ENCODE data around the gene BAIAP2. TPM values are rescaled to one million over a fixed set of nuclear protein-coding genes. Genes with fewer than 3 reads are reported as not detected.
A peak's percentile ranks its signal among the peaks of the same experiment; 100 is the strongest.

BAIAP2 gene
- total RNA-seq (1 to 10 TPM; 5.3 to 8.8 TPM), polyA plus RNA-seq (6.6 TPM)

GRCh38 chr17:81034779-81035520 is at the start of gene BAIAP2:
Gene BAIAP2 (plus strand): TSS chr17:81035151. CDS start chr17:81035255, 104 bp downstream.
- peak; percentile 91 to 99 (median 96) for DNase-seq
- ChIA-PET CTCF (interaction anchor here (2.1 kb wide), 1 partner anchor 17 kb away, joined by 6 read pairs; no protein-coding TSS in a partner anchor), POLR2A (interaction anchor here (0.6 to 1.1 kb wide), 3 partner anchors 16 to 60 kb away, joined by 3 to 5 read pairs (median 3); no protein-coding TSS in a partner anchor)
- H3K4me1 Mint-ChIP-seq, result peaks cover 9 to 28% (median 12%) of the 10 kb centered on the region in 3 donors
- peak within 1 kb of the TSS; percentile 34 for H3K4me3 ChIP-seq (ENCODE audit: low read length)
- H3K36me3 Mint-ChIP-seq, result peaks cover 0 to 1% (median 0%) of the 10 kb centered on the region in 3 donors
- no peak within 1 kb of the TSS for H3K27ac ChIP-seq (ENCODE audit: low read depth, low read length)
- H3K9me3 Mint-ChIP-seq, result no peaks in the 10 kb centered on the region
- H3K36me3 ChIP-seq (ENCODE audit: insufficient read depth, low read length), result no peaks in the 10 kb centered on the region
- H3K27me3 ChIP-seq (ENCODE audit: insufficient read depth, low read length, poor library complexity, severe bottlenecking), result no peaks in the 10 kb centered on the region
- peaks cover 5 to 11% of the 10 kb centered on the region in 2 donors for H3K27me3 Mint-ChIP-seq
- H3K4me3 Mint-ChIP-seq, result peak within 1 kb of the TSS; percentile 88 to 98 (median 90)
- H3K27ac Mint-ChIP-seq, result peak within 1 kb of the TSS in 7 of 8 donors; percentile 80 to 98 (median 89)
- peaks cover 8% of the 10 kb centered on the region for H3K4me1 ChIP-seq (ENCODE audit: insufficient read depth, low read length)
- no peaks in the 10 kb centered on the region for H3K9me3 ChIP-seq (ENCODE audit: low read length)

- POLR2A ChIA-PET, result no interaction called here
Observed at GRCh38 chr17:80986046-80986445, 48.9 kb upstream of the BAIAP2 start.

GRCh38 chr17:80986816-80987475 is 48.0 kb upstream of the BAIAP2 start:
- H3K9me3 Mint-ChIP-seq, result no peaks in the 10 kb centered on the region
- peaks cover 7 to 23% (median 11%) of the 10 kb centered on the region in 3 donors for H3K4me1 Mint-ChIP-seq
- Histone ChIP-seq H3K4me3 (ENCODE audit: low read length) (no peak overlapping the region), H3K27me3 (ENCODE audit: insufficient read depth, low read length, poor library complexity, severe bottlenecking) (no peaks in the 10 kb centered on the region), H3K4me1 (ENCODE audit: insufficient read depth, low read length) (peaks cover 20% of the 10 kb centered on the region), H3K27ac (ENCODE audit: low read depth, low read length) (no peak overlapping the region), H3K36me3 (ENCODE audit: insufficient read depth, low read length) (no peaks in the 10 kb centered on the region), H3K9me3 (ENCODE audit: low read length) (no peaks in the 10 kb centered on the region)
- POLR2A ChIA-PET, result no interaction called here
- peak overlapping the region in 1 of 8 donors; percentile 50 for H3K27ac Mint-ChIP-seq
- no peak overlapping the region for H3K4me3 Mint-ChIP-seq
- CTCF ChIA-PET, result interaction anchor here (0.8 to 2.3 kb wide), 3 partner anchors 9 to 115 kb away, joined by 3 to 17 read pairs (median 3); no protein-coding TSS in a partner anchor
- H3K27me3 Mint-ChIP-seq, result peaks cover 4 to 8% of the 10 kb centered on the region in 2 donors
- DNase-seq, result no peak
- H3K36me3 Mint-ChIP-seq, result peaks cover 0 to 3% (median 0%) of the 10 kb centered on the region in 3 donors

More at GRCh38 chr17:80986046-80986445, 48.9 kb upstream of the BAIAP2 start:
- Mint-ChIP-seq H3K9me3 (no peaks in the 10 kb centered on the region), H3K27ac (peak overlapping the region in 1 of 8 donors; percentile 63), H3K4me3 (peak overlapping the region in 1 of 7 donors; percentile 61), H3K4me1 (peaks cover 7 to 21% (median 11%) of the 10 kb centered on the region in 3 donors), H3K27me3 (peaks cover 4% of the 10 kb centered on the region in 2 donors), H3K36me3 (no peaks in the 10 kb centered on the region)
- no peaks in the 10 kb centered on the region for H3K36me3 ChIP-seq (ENCODE audit: insufficient read depth, low read length)
- CTCF ChIA-PET, result interaction anchor here (0.8 to 1.2 kb wide), 3 partner anchors 9 to 111 kb away, joined by 3 read pairs; no protein-coding TSS in a partner anchor
- DNase-seq, result no peak
- H3K4me3 ChIP-seq (ENCODE audit: low read length), result no peak overlapping the region
- no peaks in the 10 kb centered on the region for H3K9me3 ChIP-seq (ENCODE audit: low read length)
- H3K27me3 ChIP-seq (ENCODE audit: insufficient read depth, low read length, poor library complexity, severe bottlenecking), result no peaks in the 10 kb centered on the region
- H3K27ac ChIP-seq (ENCODE audit: low read depth, low read length), result no peak overlapping the region
- peaks cover 16% of the 10 kb centered on the region for H3K4me1 ChIP-seq (ENCODE audit: insufficient read depth, low read length)

DNA sequence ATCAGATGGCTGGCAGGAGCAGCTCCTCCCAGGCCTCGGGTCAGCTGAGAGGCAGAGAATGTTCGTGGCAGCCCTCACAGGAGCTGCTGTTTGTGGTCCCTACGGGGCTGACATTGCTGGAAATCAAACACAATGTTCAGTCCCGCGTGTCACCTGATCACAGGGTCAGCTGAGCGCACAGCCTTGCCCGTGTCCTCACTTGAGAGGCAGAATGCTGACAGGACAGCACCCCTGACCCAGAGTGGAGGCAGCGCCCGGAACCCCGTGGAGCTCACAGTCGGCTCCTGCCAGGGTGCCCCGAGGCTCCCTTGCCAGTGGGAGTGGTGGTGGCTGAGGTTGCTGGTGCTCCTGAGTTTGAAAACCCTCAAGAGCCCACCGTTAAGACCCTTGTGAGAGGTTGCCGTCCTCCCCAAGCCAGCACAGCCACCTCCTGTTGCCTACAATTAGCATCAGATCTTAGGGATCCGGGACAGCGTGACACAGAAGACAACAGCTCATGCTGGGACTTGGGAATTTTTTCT is 47.0 kb upstream of the BAIAP2 start:
- Histone ChIP-seq H3K27ac (ENCODE audit: low read depth, low read length) (no peak overlapping the region), H3K4me3 (ENCODE audit: low read length) (no peak overlapping the region), H3K27me3 (ENCODE audit: insufficient read depth, low read length, poor library complexity, severe bottlenecking) (no peaks in the 10 kb centered on the region), H3K9me3 (ENCODE audit: low read length) (no peaks in the 10 kb centered on the region), H3K4me1 (ENCODE audit: insufficient read depth, low read length) (peaks cover 27% of the 10 kb centered on the region), H3K36me3 (ENCODE audit: insufficient read depth, low read length) (no peaks in the 10 kb centered on the region)
- POLR2A ChIA-PET, result no interaction called here
- Mint-ChIP-seq H3K4me3 (peak overlapping the region in 3 of 7 donors; percentile 6 to 50 (median 10)), H3K4me1 (peaks cover 12 to 28% (median 16%) of the 10 kb centered on the region in 3 donors), H3K36me3 (peaks cover 0 to 6% (median 0%) of the 10 kb centered on the region in 3 donors), H3K9me3 (no peaks in the 10 kb centered on the region), H3K27ac (no peak overlapping the region), H3K27me3 (peaks cover 2 to 7% of the 10 kb centered on the region in 2 donors)
- DNase-seq, result no peak
- CTCF ChIA-PET, result interaction anchor here (0.7 to 2.3 kb wide), 5 partner anchors 12 to 114 kb away, joined by 3 to 17 read pairs (median 3); no protein-coding TSS in a partner anchor

DNA sequence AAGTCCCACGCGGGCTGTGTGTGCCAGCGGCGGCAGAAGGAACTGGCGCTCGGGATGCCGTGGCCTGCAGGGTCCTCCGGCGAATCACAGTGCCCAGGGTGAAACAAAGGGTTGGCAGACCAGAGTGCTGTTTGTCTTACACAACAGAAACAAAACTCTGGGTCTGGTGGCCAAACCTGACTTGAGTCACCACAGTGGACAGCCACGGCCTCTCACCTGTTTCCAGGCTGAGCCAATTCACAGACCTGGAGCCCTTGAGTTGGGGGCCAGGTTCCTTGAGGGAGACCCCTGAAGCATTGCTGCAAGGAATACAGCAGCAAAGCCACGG is 45.4 kb upstream of the BAIAP2 start:
- peaks cover 0 to 4% of the 10 kb centered on the region in 2 donors for H3K27me3 Mint-ChIP-seq
- H3K27ac Mint-ChIP-seq, result peak overlapping the region in 2 of 8 donors; percentile 51 to 90
- peaks cover 17 to 36% (median 23%) of the 10 kb centered on the region in 3 donors for H3K4me1 Mint-ChIP-seq
- Histone ChIP-seq H3K4me1 (ENCODE audit: insufficient read depth, low read length) (peaks cover 35% of the 10 kb centered on the region), H3K9me3 (ENCODE audit: low read length) (no peaks in the 10 kb centered on the region), H3K27me3 (ENCODE audit: insufficient read depth, low read length, poor library complexity, severe bottlenecking) (no peaks in the 10 kb centered on the region), H3K4me3 (ENCODE audit: low read length) (peak overlapping the region; percentile 50), H3K27ac (ENCODE audit: low read depth, low read length) (no peak overlapping the region), H3K36me3 (ENCODE audit: insufficient read depth, low read length) (no peaks in the 10 kb centered on the region)
- H3K36me3 Mint-ChIP-seq, result peaks cover 0 to 10% (median 0%) of the 10 kb centered on the region in 3 donors
- DNase-seq, result no peak
- ChIA-PET CTCF (interaction anchor here (0.7 to 2.3 kb wide), 15 partner anchors 15 to 116 kb away, joined by 3 to 17 read pairs (median 4); no protein-coding TSS in a partner anchor), POLR2A (no interaction called here)
- H3K4me3 Mint-ChIP-seq, result peak overlapping the region; percentile 71 to 87 (median 82)
- H3K9me3 Mint-ChIP-seq, result no peaks in the 10 kb centered on the region

DNA sequence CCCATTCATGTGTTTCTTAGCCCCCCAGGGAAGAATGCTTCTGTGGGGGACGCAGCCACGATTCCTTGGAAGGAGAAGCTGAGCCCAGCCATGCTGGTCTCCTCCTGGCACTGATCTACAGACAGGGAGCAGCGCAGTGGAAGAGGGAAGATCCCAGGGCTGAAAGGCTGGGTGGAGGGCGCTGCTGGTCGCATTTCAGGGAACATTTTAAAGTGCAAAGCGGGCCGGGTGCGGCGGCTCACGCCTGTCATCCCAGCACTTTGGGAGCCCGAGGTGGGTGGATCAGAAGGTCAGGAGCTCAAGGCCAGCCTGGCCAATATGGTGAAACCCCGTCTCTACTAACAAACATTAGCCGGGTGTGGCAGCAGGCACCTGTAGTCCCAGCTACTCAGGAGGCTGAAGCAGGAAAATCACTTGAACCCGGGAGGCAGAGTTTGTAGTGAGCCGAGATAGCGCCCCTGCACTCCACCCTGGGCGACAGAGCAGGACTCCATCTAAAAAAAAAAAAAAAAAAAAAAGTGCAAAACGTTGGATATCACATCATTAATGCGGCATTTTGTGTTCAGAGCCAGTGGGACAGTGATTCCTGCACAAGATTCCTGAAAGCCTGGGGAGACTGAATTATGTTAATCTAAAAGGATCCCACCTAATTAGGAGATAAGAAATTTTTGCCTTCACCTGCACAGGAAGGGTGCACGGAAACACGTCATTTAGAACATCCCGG is 43.9 kb upstream of the BAIAP2 start:
- Mint-ChIP-seq H3K4me1 (peaks cover 17 to 36% (median 23%) of the 10 kb centered on the region in 3 donors), H3K9me3 (no peaks in the 10 kb centered on the region), H3K27me3 (peaks cover 0 to 4% of the 10 kb centered on the region in 2 donors), H3K36me3 (peaks cover 0 to 22% (median 0%) of the 10 kb centered on the region in 3 donors), H3K4me3 (peak overlapping the region; percentile 79 to 93 (median 82)), H3K27ac (peak overlapping the region in 7 of 8 donors; percentile 59 to 90 (median 78))
- POLR2A ChIA-PET, result interaction anchor here (0.6 kb wide), 1 partner anchor 575 kb away, joined by 6 read pairs; no protein-coding TSS in a partner anchor
- CTCF ChIA-PET, result interaction anchor here (1.2 kb wide), 2 partner anchors 32 to 494 kb away, joined by 3 read pairs; no protein-coding TSS in a partner anchor
- H3K9me3 ChIP-seq (ENCODE audit: low read length), result no peaks in the 10 kb centered on the region
- peaks cover 35% of the 10 kb centered on the region for H3K4me1 ChIP-seq (ENCODE audit: insufficient read depth, low read length)
- H3K27ac ChIP-seq (ENCODE audit: low read depth, low read length), result peak overlapping the region; percentile 75
- H3K4me3 ChIP-seq (ENCODE audit: low read length), result peak overlapping the region; percentile 84
- no peaks in the 10 kb centered on the region for H3K36me3 ChIP-seq (ENCODE audit: insufficient read depth, low read length)
- no peaks in the 10 kb centered on the region for H3K27me3 ChIP-seq (ENCODE audit: insufficient read depth, low read length, poor library complexity, severe bottlenecking)
- no peak for DNase-seq

- no peaks in the 10 kb centered on the region for H3K36me3 ChIP-seq (ENCODE audit: insufficient read depth, low read length)
- peak within 1 kb of the TSS; percentile 79 to 93 (median 83) for H3K4me3 Mint-ChIP-seq
- H3K36me3 Mint-ChIP-seq, result peaks cover 0 to 27% (median 0%) of the 10 kb centered on the region in 3 donors
- H3K4me1 ChIP-seq (ENCODE audit: insufficient read depth, low read length), result peaks cover 35% of the 10 kb centered on the region
- CTCF ChIA-PET, result interaction anchor here (1.2 to 1.4 kb wide), 3 partner anchors 26 to 493 kb away, joined by 3 to 5 read pairs (median 3); no protein-coding TSS in a partner anchor
- peaks cover 17 to 36% (median 23%) of the 10 kb centered on the region in 3 donors for H3K4me1 Mint-ChIP-seq
- peak within 1 kb of the TSS; percentile 84 for H3K4me3 ChIP-seq (ENCODE audit: low read length)
- H3K27ac Mint-ChIP-seq, result peak within 1 kb of the TSS; percentile 59 to 90 (median 77)
- H3K9me3 Mint-ChIP-seq, result no peaks in the 10 kb centered on the region
- POLR2A ChIA-PET, result interaction anchor here (0.6 kb wide), 1 partner anchor 575 kb away, joined by 6 read pairs; no protein-coding TSS in a partner anchor
- peaks cover 0 to 4% of the 10 kb centered on the region in 2 donors for H3K27me3 Mint-ChIP-seq
- H3K9me3 ChIP-seq (ENCODE audit: low read length), result no peaks in the 10 kb centered on the region
- no peaks in the 10 kb centered on the region for H3K27me3 ChIP-seq (ENCODE audit: insufficient read depth, low read length, poor library complexity, severe bottlenecking)
- peak; percentile 48 to 81 (median 74) for DNase-seq
- peak within 1 kb of the TSS; percentile 75 for H3K27ac ChIP-seq (ENCODE audit: low read depth, low read length)
Observed at GRCh38 chr17:80991645-80992076, 43.3 kb upstream of the BAIAP2 start, which contains the start of gene CHMP6. Gene CHMP6 (plus strand): TSS chr17:80991841. CDS start chr17:80991919, 78 bp downstream.
